ENCODE results near the gene GRID2.

The GRID2 gene

GRCh38 chr4:93143902-93144301, 840.1 kb downstream of the GRID2 start:
- Histone ChIP-seq H3K23ac (ENCODE audit: low read length) (no peak overlapping the region), H3K79me1 (ENCODE audit: low read length) (no peaks in the 10 kb centered on the region), H3K14ac (ENCODE audit: low read length) (no peak overlapping the region), H3K18ac (ENCODE audit: low read length) (no peak overlapping the region), H3K9ac (ENCODE audit: low read length) (no peak overlapping the region), H3K4ac (ENCODE audit: low read depth, low read length) (no peak overlapping the region), H3K79me2 (ENCODE audit: control insufficient read depth, insufficient read depth, low read length, poor library complexity) (no peaks in the 10 kb centered on the region), H2BK12ac (ENCODE audit: low read length) (no peak overlapping the region), H4K91ac (ENCODE audit: low read depth, low read length) (no peak overlapping the region), H2BK120ac (ENCODE audit: insufficient read depth, low read length, poor library complexity) (no peak overlapping the region), H3K9me3 (ENCODE audit: insufficient read depth, low read depth, low read length) (no peaks in the 10 kb centered on the region), H2AK5ac (ENCODE audit: low read length) (no peak overlapping the region), H3K27me3 (ENCODE audit: insufficient read depth, low read length) (no peaks in the 10 kb centered on the region), H2BK5ac (ENCODE audit: low read depth, low read length, poor library complexity) (no peak overlapping the region), H3K4me1 (ENCODE audit: control insufficient read depth in 1 of 2, insufficient read depth in 2 of 2, low read length in 2 of 2) (no peaks in the 10 kb centered on the region), H3K4me3 (ENCODE audit: low read depth, low read length) (no peak overlapping the region), H3K36me3 (ENCODE audit: control insufficient read depth in 1 of 2, insufficient read depth in 2 of 2, low read length in 2 of 2) (no peaks in the 10 kb centered on the region), H2AFZ (ENCODE audit: insufficient read depth, low read length, poor library complexity) (no peak overlapping the region), H3K27ac (ENCODE audit: low read depth, low read length) (no peak overlapping the region), H4K8ac (ENCODE audit: low read depth, low read length) (no peak overlapping the region), H4K12ac (ENCODE audit: low read depth, low read length) (no peak overlapping the region), H3K4me2 (ENCODE audit: low read length) (no peak overlapping the region)
- WGBS (ENCODE audit: extremely low coverage, insufficient coverage, insufficient read length) = no CpG with 5 or more reads among the region's 3 CpGs
- DNase-seq = no peak

GRCh38 chr4:93144644-93145043, 840.9 kb downstream of the GRID2 start:
- H3K4me2 ChIP-seq (ENCODE audit: low read length) = no peak overlapping the region
- H3K4me1 ChIP-seq (ENCODE audit: control insufficient read depth in 1 of 2, insufficient read depth in 2 of 2, low read length in 2 of 2) = no peaks in the 10 kb centered on the region
- no peak overlapping the region for H3K27ac ChIP-seq (ENCODE audit: low read depth, low read length)
- H3K9me3 ChIP-seq (ENCODE audit: insufficient read depth, low read depth, low read length) = no peaks in the 10 kb centered on the region
- no peak overlapping the region for H3K4me3 ChIP-seq (ENCODE audit: low read depth, low read length)
- no peak overlapping the region for H2AFZ ChIP-seq (ENCODE audit: insufficient read depth, low read length, poor library complexity)
- no peak overlapping the region for H3K23ac ChIP-seq (ENCODE audit: low read length)
- H3K79me1 ChIP-seq (ENCODE audit: low read length) = no peaks in the 10 kb centered on the region
- no peak overlapping the region for H3K4ac ChIP-seq (ENCODE audit: low read depth, low read length)
- no peak overlapping the region for H2BK120ac ChIP-seq (ENCODE audit: insufficient read depth, low read length, poor library complexity)
- no peaks in the 10 kb centered on the region for H3K79me2 ChIP-seq (ENCODE audit: control insufficient read depth, insufficient read depth, low read length, poor library complexity)
- H4K91ac ChIP-seq (ENCODE audit: low read depth, low read length) = no peak overlapping the region
- no peaks in the 10 kb centered on the region for H3K27me3 ChIP-seq (ENCODE audit: insufficient read depth, low read length)
- no peak overlapping the region for H2BK5ac ChIP-seq (ENCODE audit: low read depth, low read length, poor library complexity)
- no peak overlapping the region for H3K9ac ChIP-seq (ENCODE audit: low read length)
- H2BK12ac ChIP-seq (ENCODE audit: low read length) = no peak overlapping the region
- H3K14ac ChIP-seq (ENCODE audit: low read length) = no peak overlapping the region
- H3K18ac ChIP-seq (ENCODE audit: low read length) = no peak overlapping the region
- DNase-seq = no peak
- H2AK5ac ChIP-seq (ENCODE audit: low read length) = no peak overlapping the region
- H4K8ac ChIP-seq (ENCODE audit: low read depth, low read length) = no peak overlapping the region
- WGBS (ENCODE audit: extremely low coverage, insufficient coverage, insufficient read length) = no CpG with 5 or more reads among the region's 1 CpG
- H4K12ac ChIP-seq (ENCODE audit: low read depth, low read length) = no peak overlapping the region
- no peaks in the 10 kb centered on the region for H3K36me3 ChIP-seq (ENCODE audit: control insufficient read depth in 1 of 2, insufficient read depth in 2 of 2, low read length in 2 of 2)

- no peaks in the 10 kb centered on the region for H3K79me1 ChIP-seq (ENCODE audit: low read length)
- no peak overlapping the region for H3K9ac ChIP-seq (ENCODE audit: low read length)
- no peak overlapping the region for H4K91ac ChIP-seq (ENCODE audit: low read depth, low read length)
- no peak overlapping the region for H3K23ac ChIP-seq (ENCODE audit: low read length)
- no peaks in the 10 kb centered on the region for H3K9me3 ChIP-seq (ENCODE audit: insufficient read depth, low read depth, low read length)
- no peak overlapping the region for H2BK5ac ChIP-seq (ENCODE audit: low read depth, low read length, poor library complexity)
- H3K36me3 ChIP-seq (ENCODE audit: control insufficient read depth in 1 of 2, insufficient read depth in 2 of 2, low read length in 2 of 2) = no peaks in the 10 kb centered on the region
- H4K12ac ChIP-seq (ENCODE audit: low read depth, low read length) = no peak overlapping the region
- H3K27ac ChIP-seq (ENCODE audit: low read depth, low read length) = no peak overlapping the region
- no peak overlapping the region for H2BK12ac ChIP-seq (ENCODE audit: low read length)
- no peak overlapping the region for H2BK120ac ChIP-seq (ENCODE audit: insufficient read depth, low read length, poor library complexity)
- DNase-seq = no peak
- H3K79me2 ChIP-seq (ENCODE audit: control insufficient read depth, insufficient read depth, low read length, poor library complexity) = no peaks in the 10 kb centered on the region
- no peaks in the 10 kb centered on the region for H3K4me1 ChIP-seq (ENCODE audit: control insufficient read depth in 1 of 2, insufficient read depth in 2 of 2, low read length in 2 of 2)
- H3K4me2 ChIP-seq (ENCODE audit: low read length) = no peak overlapping the region
- H3K4me3 ChIP-seq (ENCODE audit: low read depth, low read length) = no peak overlapping the region
- no peak overlapping the region for H2AFZ ChIP-seq (ENCODE audit: insufficient read depth, low read length, poor library complexity)
- H3K4ac ChIP-seq (ENCODE audit: low read depth, low read length) = no peak overlapping the region
- no peak overlapping the region for H2AK5ac ChIP-seq (ENCODE audit: low read length)
- WGBS (ENCODE audit: extremely low coverage, insufficient coverage, insufficient read length) = no CpG with 5 or more reads among the region's 1 CpG
- H4K8ac ChIP-seq (ENCODE audit: low read depth, low read length) = no peak overlapping the region
- H3K14ac ChIP-seq (ENCODE audit: low read length) = no peak overlapping the region
- no peak overlapping the region for H3K18ac ChIP-seq (ENCODE audit: low read length)
- no peaks in the 10 kb centered on the region for H3K27me3 ChIP-seq (ENCODE audit: insufficient read depth, low read length)
Observed at GRCh38 chr4:93147524-93148212, 843.9 kb downstream of the GRID2 start.

GRCh38 chr4:93152491-93152890, 848.7 kb downstream of the GRID2 start:
- Histone ChIP-seq H3K18ac (ENCODE audit: low read length) (no peak overlapping the region), H3K14ac (ENCODE audit: low read length) (no peak overlapping the region)

More at GRCh38 chr4:93152491-93152890, 848.7 kb downstream of the GRID2 start:
- DNase-seq = no peak
- Histone ChIP-seq H4K8ac (ENCODE audit: low read depth, low read length) (no peak overlapping the region), H2BK120ac (ENCODE audit: insufficient read depth, low read length, poor library complexity) (no peak overlapping the region), H3K27ac (ENCODE audit: low read depth, low read length) (no peak overlapping the region), H3K9me3 (ENCODE audit: insufficient read depth, low read depth, low read length) (no peaks in the 10 kb centered on the region), H2AK5ac (ENCODE audit: low read length) (no peak overlapping the region), H2BK5ac (ENCODE audit: low read depth, low read length, poor library complexity) (no peak overlapping the region), H3K27me3 (ENCODE audit: insufficient read depth, low read length) (no peaks in the 10 kb centered on the region), H3K79me1 (ENCODE audit: low read length) (no peaks in the 10 kb centered on the region), H4K91ac (ENCODE audit: low read depth, low read length) (no peak overlapping the region), H3K9ac (ENCODE audit: low read length) (no peak overlapping the region), H3K4me3 (ENCODE audit: low read depth, low read length) (no peak overlapping the region), H3K79me2 (ENCODE audit: control insufficient read depth, insufficient read depth, low read length, poor library complexity) (no peaks in the 10 kb centered on the region), H3K4me1 (ENCODE audit: control insufficient read depth in 1 of 2, insufficient read depth in 2 of 2, low read length in 2 of 2) (no peaks in the 10 kb centered on the region), H2AFZ (ENCODE audit: insufficient read depth, low read length, poor library complexity) (no peak overlapping the region), H3K23ac (ENCODE audit: low read length) (no peak overlapping the region), H3K36me3 (ENCODE audit: control insufficient read depth in 1 of 2, insufficient read depth in 2 of 2, low read length in 2 of 2) (no peaks in the 10 kb centered on the region), H3K4me2 (ENCODE audit: low read length) (no peak overlapping the region), H4K12ac (ENCODE audit: low read depth, low read length) (no peak overlapping the region), H2BK12ac (ENCODE audit: low read length) (no peak overlapping the region), H3K4ac (ENCODE audit: low read depth, low read length) (no peak overlapping the region)
- WGBS (ENCODE audit: extremely low coverage, insufficient coverage, insufficient read length) = no CpG with 5 or more reads among the region's 2 CpGs

Data from trophoblast cell (in vitro differentiated cells and primary cell).